GM12878 (cell line): ENCODE results near the gene CHSY3. TPM values are rescaled to one million over a fixed set of nuclear protein-coding genes. Genes with fewer than 3 reads are reported as not detected.

ENCODE experiments used
- ATAC-seq: fragments of 200-7000 bp; cut with Tn5 transposase; 3 replicates; pipeline ENCODE4 v1.9.1; 2020; ENCODE audit warnings: mild to moderate bottlenecking, moderate library complexity
- BruUV-seq: library from RNA; stranded (reverse); fragments of 400-500 nt; replicated peaks from 2 replicates; lab custom pipeline; 2021; lab: Mats Ljungman, UMichigan
- CTCF ChIA-PET: fragments of 300-600 bp; sonication (Branson Sonifier 250); formaldehyde crosslinking; extraction: SDS; loops from one replicate; lab custom pipeline; 2021; ENCODE audit warnings: inconsistent platforms; lab: Yijun Ruan, JAX
- POLR2A ChIA-PET: fragments of 350-600 bp; formaldehyde crosslinking; extraction: SDS; loops from one replicate; lab custom pipeline; 2021; ENCODE audit warnings: inconsistent platforms; lab: Charles Lee
- RAD21 ChIA-PET: fragments of 300-600 bp; sonication (Branson Sonifier 250); formaldehyde crosslinking; loops from one replicate; lab custom pipeline; 2023; ENCODE audit warnings: antibody characterized with exemption; ENCODE audit not compliant: unreplicated experiment; lab: Charles Lee
- SMC1A ChIA-PET: fragments of 300-600 bp; sonication (Branson Sonifier 250); formaldehyde crosslinking; loops from one replicate; lab custom pipeline; 2023; ENCODE audit not compliant: unreplicated experiment, uncharacterized antibody; lab: Charles Lee
- DNase-seq: peaks from one replicate; pipeline ENCODE4 v3.0.0-alpha.2; 2011; ENCODE audit warnings: low read depth, low spot score
- FAIRE-seq: peaks from 3 replicates; lab custom pipeline; 2011; peaks lifted over from hg19 to GRCh38; lab: Jason Lieb, UNC
- H2AFZ ChIP-seq: 2 replicates; pipeline ENCODE4 v1.6.0; 2011; ENCODE audit warnings: low read depth, low read length, control low read depth; ENCODE audit not compliant: control insufficient read depth
- H3K27ac ChIP-seq: 2 replicates; pipeline ENCODE4 v1.5.1; 2011; ENCODE audit warnings: control low read depth; ENCODE audit not compliant: control insufficient read depth, insufficient read depth
- H3K27me3 ChIP-seq, 2 experiments: replicated peaks in 1 of 2; 2 replicates each; pipeline versions ENCODE4 v1.6.0 to v1.6.1; 2011; ENCODE audit warnings: low read length in 1 of 2; ENCODE audit not compliant: control insufficient read depth in 2 of 2, insufficient read depth in 2 of 2
- H3K36me3 ChIP-seq, 2 experiments: 2 replicates each; pipeline ENCODE4 v1.5.1; 2011; ENCODE audit warnings: low read length in 1 of 2; ENCODE audit not compliant: control insufficient read depth in 2 of 2, insufficient read depth in 2 of 2
- H3K4me1 ChIP-seq: 2 replicates; pipeline ENCODE4 v1.6.1; 2011; ENCODE audit warnings: mild to moderate bottlenecking, low read length, moderate library complexity, mixed read lengths; ENCODE audit not compliant: control insufficient read depth, insufficient read depth
- H3K4me2 ChIP-seq: 2 replicates; pipeline ENCODE4 v1.6.0; 2011; ENCODE audit warnings: control low read depth; ENCODE audit not compliant: control insufficient read depth, insufficient read depth
- H3K4me3 ChIP-seq: fragments of 200-600 bp; sonication (generic); 2 replicates; pipeline ENCODE4 v1.5.1; 2016
- H3K79me2 ChIP-seq: 2 replicates; pipeline ENCODE4 v1.6.0; 2011; ENCODE audit warnings: low read length; ENCODE audit not compliant: control insufficient read depth, insufficient read depth
- H3K9ac ChIP-seq: 2 replicates; pipeline ENCODE4 v1.8.0; 2011; ENCODE audit warnings: low read length, control low read depth, mixed read lengths; ENCODE audit not compliant: control insufficient read depth, insufficient read depth
- H3K9me3 ChIP-seq: replicated peaks from 3 replicates; pipeline ENCODE4 v1.5.1; 2011; ENCODE audit warnings: mild to moderate bottlenecking, low read length; ENCODE audit not compliant: control insufficient read depth, insufficient read depth
- H4K20me1 ChIP-seq: 2 replicates; pipeline ENCODE4 v1.6.0; 2011; ENCODE audit not compliant: control insufficient read depth, insufficient read depth
- ASH2L ChIP-seq: fragments of 300-600, 200-600 bp; sonication (generic); IDR thresholded peaks from 2 replicates; pipeline ENCODE4 v1.6.1; 2017; ENCODE audit warnings: low read depth, mild to moderate bottlenecking, borderline replicate concordance
- IRF3 ChIP-seq: fragments of 450-650 bp; IDR thresholded peaks from 2 replicates; pipeline ENCODE4 v1.6.1; 2014; ENCODE audit warnings: mild to moderate bottlenecking
- NFIC ChIP-seq: IDR thresholded peaks from 2 replicates; pipeline ENCODE4 v1.6.1; 2012; ENCODE audit warnings: low read depth, mild to moderate bottlenecking, inconsistent platforms, low read length, moderate library complexity
- NFYA ChIP-seq: IDR thresholded peaks from 2 replicates; pipeline ENCODE4 v1.6.1; 2011; ENCODE audit warnings: low read depth, mild to moderate bottlenecking, low read length, improper control_type of control experiment, borderline replicate concordance
- NFYB ChIP-seq: IDR thresholded peaks from 2 replicates; pipeline ENCODE4 v1.6.1; 2011; ENCODE audit warnings: low read depth, mild to moderate bottlenecking, low read length, improper control_type of control experiment, moderate library complexity; ENCODE audit not compliant: insufficient read depth
- PBX3 ChIP-seq: IDR thresholded peaks from 2 replicates; pipeline ENCODE4 v1.6.1; 2011; ENCODE audit warnings: mild to moderate bottlenecking, low read depth, low read length, moderate library complexity; ENCODE audit not compliant: insufficient replicate concordance
- POU2F2 ChIP-seq: IDR thresholded peaks from 3 replicates; pipeline ENCODE4 v1.6.1; 2011; ENCODE audit warnings: low read depth, mild to moderate bottlenecking, low read length, borderline replicate concordance
- SUZ12 ChIP-seq: fragments of 200-600 bp; sonication (generic); IDR thresholded peaks from one replicate; pipeline ENCODE4 v1.6.1; 2018; ENCODE audit warnings: antibody characterized with exemption, mild to moderate bottlenecking; ENCODE audit not compliant: unreplicated experiment
- TCF12 ChIP-seq: IDR thresholded peaks from 2 replicates; pipeline ENCODE4 v1.6.1; 2011; ENCODE audit warnings: low read depth, mild to moderate bottlenecking, low read length
- ZNF207 ChIP-seq: fragments of 450-650 bp; IDR thresholded peaks from 2 replicates; pipeline ENCODE4 v1.6.1; 2014; ENCODE audit warnings: antibody characterized with exemption, mild to moderate bottlenecking, borderline replicate concordance
- WGBS: methylation state at CpG from one replicate; pipeline ENCODE4 v1.1.6; 2016; ENCODE audit warnings: low lambda C conversion rate; ENCODE audit not compliant: insufficient replicate concordance, insufficient coverage; ENCODE audit errors: missing lambda C conversion rate; 5-methylcytosine and 5-hydroxymethylcytosine counted together
- in situ Hi-C: fragments of 300-500 bp; cut with MboI; formaldehyde crosslinking; loops from 9 replicates; pipeline ENCODE4 v1.14.3; 2018; ENCODE audit warnings: mixed read lengths
- intact Hi-C: fragments of 100-400 bp; cut with micrococcal nuclease; formaldehyde crosslinking; loops from one replicate; pipeline ENCODE4 v1.14.2; 2022; ENCODE audit not compliant: unreplicated experiment
- polyA plus RNA-seq, 11 experiments: library from polyadenylated mRNA; depleted of rRNA in 4 of 11; unstranded in 6 of 11; stranded (reverse) in 5 of 11; fragments of >200 nt; fragmentation: Nextera tagmentation in 4 of 11; fragmentation: Illumina TruSeq in 1 of 11; extraction: Ambion mirVana in 4 of 11; extraction: Trizol in 1 of 11; gene quantifications; 1 replicate in 1 of 11; 2 replicates in 10 of 11; pipeline versions ENCODE4 v1.2.1 to v1.2.3, GENCODE V29; 2011 to 2016; ENCODE audit warnings: inconsistent platforms in 2 of 11, missing spikeins in 2 of 11, low read depth in 1 of 11
- total RNA-seq, 4 experiments: library from RNA; depleted of rRNA in 3 of 4; stranded (reverse); fragments of >200 nt in 3 of 4; fragmentation: Illumina TruSeq in 1 of 4; extraction: Trizol in 1 of 4; gene quantifications; 2 replicates each; pipeline versions ENCODE4 v1.2.1 to v1.2.3, GENCODE V29; 2013 to 2021
- TF ChIP-seq, protein P1 (sequence below): fragments of 450-650 bp; IDR thresholded peaks from 2 replicates; pipeline ENCODE4 v1.6.1; 2017; ENCODE audit warnings: mild to moderate bottlenecking, moderate library complexity
- TF ChIP-seq, protein P2 (sequence below): IDR thresholded peaks from 2 replicates; pipeline ENCODE4 v1.6.1; 2012; ENCODE audit warnings: low read depth, low read length, improper control_type of control experiment

Gene CHSY3
- total and polyA plus RNA-seq, 10 of the 15 experiments (the other 5 are each of a cell fraction or from before 2014, with no cell fraction given): not detected

DNA sequence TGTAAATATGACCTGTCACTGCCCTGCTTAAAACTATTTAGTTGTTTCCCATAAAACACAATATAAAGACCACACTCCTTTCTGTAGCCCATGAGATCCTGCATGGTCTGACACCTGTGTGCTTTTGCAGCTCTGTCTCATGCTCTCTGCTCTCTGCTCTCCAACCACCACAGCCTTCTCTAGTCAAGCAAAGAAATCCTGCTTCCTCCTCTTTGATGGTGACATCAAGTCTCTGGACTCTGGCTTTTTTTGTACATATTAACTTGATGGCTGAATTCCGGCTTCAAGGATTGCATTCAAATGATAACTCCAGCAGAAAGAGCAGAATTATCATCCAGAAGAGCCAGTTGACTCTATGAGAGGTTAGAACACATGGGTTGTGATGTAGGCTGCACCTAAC is 58.2 kb downstream of the CHSY3 start:
- ChIA-PET CTCF (no interaction called here), POLR2A (interaction anchor here (1.0 kb wide), 1 partner anchor 12 kb away, joined by 3 read pairs; no protein-coding TSS in a partner anchor), SMC1A (no interaction called here), RAD21 (no interaction called here)
- in situ Hi-C loops: no loop called here
- FAIRE-seq: no peak
- no peaks in the 10 kb centered on the region for H3K9me3 ChIP-seq
- H3K4me1 ChIP-seq: no peaks in the 10 kb centered on the region
- H3K4me3 ChIP-seq: no peak overlapping the region
- H3K27me3 ChIP-seq: no peaks in the 10 kb centered on the region
- no peak overlapping the region for H3K27ac ChIP-seq
- BruUV-seq: no TSS peak
- 0% methylated on average over 1 of the region's 1 CpG for WGBS
- H3K4me2 ChIP-seq: no peak overlapping the region
- no peak overlapping the region for H3K9ac ChIP-seq
- no peak for DNase-seq
- no peaks in the 10 kb centered on the region for H3K79me2 ChIP-seq
- intact Hi-C loops: no loop called here
- H4K20me1 ChIP-seq: no peaks in the 10 kb centered on the region
- H3K36me3 ChIP-seq: no peaks in the 10 kb centered on the region
- H2AFZ ChIP-seq: no peak overlapping the region
- TF ChIP-seq NFYB (no peak), NFYA (no peak), SUZ12 (no peak), ZNF207 (no peak), PBX3 (no peak), ASH2L (no peak), POU2F2 (no peak), IRF3 (no peak), NFIC (no peak), TCF12 (no peak)
- TF ChIP-seq, protein P1, sequence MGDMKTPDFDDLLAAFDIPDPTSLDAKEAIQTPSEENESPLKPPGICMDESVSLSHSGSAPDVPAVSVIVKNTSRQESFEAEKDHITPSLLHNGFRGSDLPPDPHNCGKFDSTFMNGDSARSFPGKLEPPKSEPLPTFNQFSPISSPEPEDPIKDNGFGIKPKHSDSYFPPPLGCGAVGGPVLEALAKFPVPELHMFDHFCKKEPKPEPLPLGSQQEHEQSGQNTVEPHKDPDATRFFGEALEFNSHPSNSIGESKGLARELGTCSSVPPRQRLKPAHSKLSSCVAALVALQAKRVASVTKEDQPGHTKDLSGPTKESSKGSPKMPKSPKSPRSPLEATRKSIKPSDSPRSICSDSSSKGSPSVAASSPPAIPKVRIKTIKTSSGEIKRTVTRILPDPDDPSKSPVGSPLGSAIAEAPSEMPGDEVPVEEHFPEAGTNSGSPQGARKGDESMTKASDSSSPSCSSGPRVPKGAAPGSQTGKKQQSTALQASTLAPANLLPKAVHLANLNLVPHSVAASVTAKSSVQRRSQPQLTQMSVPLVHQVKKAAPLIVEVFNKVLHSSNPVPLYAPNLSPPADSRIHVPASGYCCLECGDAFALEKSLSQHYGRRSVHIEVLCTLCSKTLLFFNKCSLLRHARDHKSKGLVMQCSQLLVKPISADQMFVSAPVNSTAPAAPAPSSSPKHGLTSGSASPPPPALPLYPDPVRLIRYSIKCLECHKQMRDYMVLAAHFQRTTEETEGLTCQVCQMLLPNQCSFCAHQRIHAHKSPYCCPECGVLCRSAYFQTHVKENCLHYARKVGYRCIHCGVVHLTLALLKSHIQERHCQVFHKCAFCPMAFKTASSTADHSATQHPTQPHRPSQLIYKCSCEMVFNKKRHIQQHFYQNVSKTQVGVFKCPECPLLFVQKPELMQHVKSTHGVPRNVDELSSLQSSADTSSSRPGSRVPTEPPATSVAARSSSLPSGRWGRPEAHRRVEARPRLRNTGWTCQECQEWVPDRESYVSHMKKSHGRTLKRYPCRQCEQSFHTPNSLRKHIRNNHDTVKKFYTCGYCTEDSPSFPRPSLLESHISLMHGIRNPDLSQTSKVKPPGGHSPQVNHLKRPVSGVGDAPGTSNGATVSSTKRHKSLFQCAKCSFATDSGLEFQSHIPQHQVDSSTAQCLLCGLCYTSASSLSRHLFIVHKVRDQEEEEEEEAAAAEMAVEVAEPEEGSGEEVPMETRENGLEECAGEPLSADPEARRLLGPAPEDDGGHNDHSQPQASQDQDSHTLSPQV: no peak
- TF ChIP-seq, protein P2, sequence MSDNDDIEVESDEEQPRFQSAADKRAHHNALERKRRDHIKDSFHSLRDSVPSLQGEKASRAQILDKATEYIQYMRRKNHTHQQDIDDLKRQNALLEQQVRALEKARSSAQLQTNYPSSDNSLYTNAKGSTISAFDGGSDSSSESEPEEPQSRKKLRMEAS: no peak
- ATAC-seq: no peak
